Bronchial epithelial cell (primary cell): ENCODE data around the gene CDR2. TPM values are rescaled to one million over a fixed set of nuclear protein-coding genes. Genes with fewer than 3 reads are reported as not detected.

Source experiments
- DNase-seq: peaks from one replicate; pipeline ENCODE4 v3.0.0-alpha.2; 2010; ENCODE audit warnings: low read depth
- FAIRE-seq: peaks from 2 replicates; lab custom pipeline; 2011; peaks lifted over from hg19 to GRCh38; lab: Jason Lieb, UNC
- H3K27me3 ChIP-seq: 2 replicates; pipeline ENCODE4 v1.5.1; 2011; ENCODE audit warnings: low read length; ENCODE audit not compliant: control insufficient read depth, insufficient read depth
- H3K36me3 ChIP-seq: 2 replicates; pipeline ENCODE4 v1.5.1; 2011; ENCODE audit warnings: low read length; ENCODE audit not compliant: control insufficient read depth, insufficient read depth
- H3K4me3 ChIP-seq: 2 replicates; pipeline ENCODE4 v1.5.1; 2011; ENCODE audit warnings: mild to moderate bottlenecking, low read depth, low read length, control low read depth
- CTCF ChIP-seq: IDR thresholded peaks from 2 replicates; pipeline ENCODE4 v1.5.1; 2011; ENCODE audit warnings: mild to moderate bottlenecking, moderate library complexity, low read length, control low read depth, inconsistent platforms; ENCODE audit not compliant: insufficient read depth, severe bottlenecking
- total RNA-seq: library from RNA; depleted of rRNA; stranded (reverse); fragments of >200 nt; gene quantifications from 2 replicates; pipeline ENCODE4 v1.2.1, GENCODE V29; 2014

CDR2 gene
- total RNA-seq, 1 donor from 2014 or later = 25.3 TPM

- TF ChIP-seq CTCF = no peak
- FAIRE-seq = no peak
- H3K36me3 ChIP-seq = peaks cover 5% of the 10 kb centered on the region
- H3K27me3 ChIP-seq = no peaks in the 10 kb centered on the region
- no peak for DNase-seq
- H3K4me3 ChIP-seq = no peak overlapping the region
These were observed 7.5 kb downstream of the CDR2 start for GRCh38 chr16:22366889-22367288.

GRCh38 chr16:22366371-22366770 is 8.0 kb downstream of the CDR2 start:
- TF ChIP-seq CTCF = no peak
- H3K27me3 ChIP-seq = no peaks in the 10 kb centered on the region
- H3K36me3 ChIP-seq = peaks cover 6% of the 10 kb centered on the region
- DNase-seq (no peak), FAIRE-seq (no peak)
- no peak overlapping the region for H3K4me3 ChIP-seq

DNA sequence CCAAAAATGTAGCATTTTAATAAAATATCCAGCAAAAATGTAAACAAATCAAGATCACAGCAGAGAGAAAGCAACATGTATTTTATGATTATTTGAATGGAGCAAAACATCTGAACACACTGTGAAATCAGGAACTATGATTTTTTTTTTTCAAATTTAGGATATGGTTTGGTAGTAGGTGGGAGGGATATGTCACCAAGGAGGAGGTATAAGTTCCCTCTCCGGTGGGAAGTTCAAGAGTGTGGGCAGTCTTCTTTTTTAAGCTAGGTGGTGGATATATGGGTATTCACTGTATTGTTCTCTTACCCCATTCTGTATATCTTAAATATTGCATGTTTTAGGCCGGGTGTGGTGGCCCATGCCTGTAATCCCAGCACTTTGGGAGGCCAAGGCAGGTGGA is 10.2 kb downstream of the CDR2 start:
- DNase-seq (no peak), FAIRE-seq (no peak)
- no peak overlapping the region for H3K4me3 ChIP-seq
- no peaks in the 10 kb centered on the region for H3K27me3 ChIP-seq
- H3K36me3 ChIP-seq = peaks cover 9% of the 10 kb centered on the region
- no peak for TF ChIP-seq CTCF

- DNase-seq (no peak), FAIRE-seq (no peak)
- H3K4me3 ChIP-seq = no peak overlapping the region
- no peak for TF ChIP-seq CTCF
- H3K27me3 ChIP-seq = no peaks in the 10 kb centered on the region
- peaks cover 9% of the 10 kb centered on the region for H3K36me3 ChIP-seq
These were observed 13.3 kb downstream of the CDR2 start for GRCh38 chr16:22360963-22361659.

DNA sequence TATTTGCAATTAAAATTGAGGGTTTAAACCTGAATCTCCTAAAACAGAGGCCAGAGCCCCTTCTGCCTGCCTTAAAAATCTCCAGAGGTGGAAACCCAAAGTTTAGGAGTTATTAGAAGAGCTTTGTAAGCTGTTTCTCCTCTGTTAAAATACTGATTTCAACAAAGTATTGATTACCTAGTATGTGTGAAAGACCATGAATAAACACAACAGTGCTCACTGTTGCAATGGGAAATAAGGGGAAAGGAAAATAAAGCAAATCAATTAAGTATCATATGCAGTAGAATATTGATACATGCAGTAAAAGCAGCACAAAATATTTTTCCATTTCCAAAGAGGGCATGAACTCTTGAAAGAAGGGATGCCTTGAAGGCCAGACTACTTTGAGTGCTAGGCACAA is 14.7 kb downstream of the CDR2 start:
- no peak for DNase-seq
- TF ChIP-seq CTCF = no peak
- FAIRE-seq = no peak
- no peaks in the 10 kb centered on the region for H3K27me3 ChIP-seq
- peaks cover 9% of the 10 kb centered on the region for H3K36me3 ChIP-seq
- no peak overlapping the region for H3K4me3 ChIP-seq

DNA sequence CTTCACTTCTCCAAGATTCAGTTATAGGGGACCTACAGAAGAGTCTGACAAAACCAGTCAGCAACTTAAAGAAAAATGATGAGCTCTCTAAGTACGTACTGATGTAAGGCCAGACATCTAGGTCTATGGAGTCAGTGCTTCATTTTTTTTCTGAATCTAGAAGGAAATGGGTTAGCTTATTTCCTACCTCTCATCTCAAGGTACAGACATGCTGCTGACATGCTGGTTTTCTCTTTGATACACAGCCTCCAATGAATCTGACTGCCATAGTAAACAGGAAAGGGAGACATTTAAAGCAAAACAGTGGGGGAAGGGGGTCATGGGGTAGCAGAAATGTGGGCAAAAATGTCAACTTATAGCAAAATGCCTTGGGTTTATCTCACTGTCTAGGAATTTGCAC is 16.4 kb downstream of the CDR2 start:
- DNase-seq = no peak
- Histone ChIP-seq H3K36me3 (peaks cover 8% of the 10 kb centered on the region), H3K4me3 (no peak overlapping the region), H3K27me3 (no peaks in the 10 kb centered on the region)
- FAIRE-seq = no peak
- TF ChIP-seq CTCF = no peak
